ENCODE results near the gene MED27. TPM values are rescaled to one million over a fixed set of nuclear protein-coding genes. Genes with fewer than 3 reads are reported as not detected.

The MED27 gene
- total and polyA plus RNA-seq, 2 of the 13 experiments (the other 11 are each of a cell fraction or from before 2014, with no cell fraction given), result 16.9 to 19.0 TPM

DNA sequence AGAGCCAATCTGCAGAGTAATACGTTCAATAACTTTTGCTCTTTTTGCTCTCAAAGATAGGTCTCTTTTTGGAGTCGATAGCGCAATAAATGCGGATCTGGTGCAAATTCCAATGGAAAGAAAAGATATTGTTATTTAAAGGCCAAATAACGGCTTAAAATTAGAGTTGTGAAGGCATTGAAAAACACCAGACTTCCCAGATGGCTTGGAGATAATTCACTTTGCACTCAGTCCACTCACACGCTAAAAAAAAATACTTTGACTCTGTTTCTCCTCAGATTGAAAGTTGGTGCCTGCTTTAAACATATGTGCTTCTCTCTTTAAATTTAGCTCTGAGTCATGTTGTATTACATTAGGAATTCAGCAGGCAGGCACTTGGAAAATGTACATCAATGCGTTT, 19.5 kb upstream of the MED27 start (continued):
- no peak for TF ChIP-seq ZNF556 (CRISPR knock-in tag; IDR thresholded peaks at IDR 0.05; ENCODE audit: borderline replicate concordance)
- TF ChIP-seq ZFP62 (CRISPR knock-in tag; IDR thresholded peaks at IDR 0.05), result no peak
- TF ChIP-seq THAP11 (CRISPR knock-in tag; IDR thresholded peaks at IDR 0.05), result no peak
- TF ChIP-seq SIX4 (CRISPR knock-in tag; IDR thresholded peaks at IDR 0.05), result no peak
- TF ChIP-seq, protein P1, sequence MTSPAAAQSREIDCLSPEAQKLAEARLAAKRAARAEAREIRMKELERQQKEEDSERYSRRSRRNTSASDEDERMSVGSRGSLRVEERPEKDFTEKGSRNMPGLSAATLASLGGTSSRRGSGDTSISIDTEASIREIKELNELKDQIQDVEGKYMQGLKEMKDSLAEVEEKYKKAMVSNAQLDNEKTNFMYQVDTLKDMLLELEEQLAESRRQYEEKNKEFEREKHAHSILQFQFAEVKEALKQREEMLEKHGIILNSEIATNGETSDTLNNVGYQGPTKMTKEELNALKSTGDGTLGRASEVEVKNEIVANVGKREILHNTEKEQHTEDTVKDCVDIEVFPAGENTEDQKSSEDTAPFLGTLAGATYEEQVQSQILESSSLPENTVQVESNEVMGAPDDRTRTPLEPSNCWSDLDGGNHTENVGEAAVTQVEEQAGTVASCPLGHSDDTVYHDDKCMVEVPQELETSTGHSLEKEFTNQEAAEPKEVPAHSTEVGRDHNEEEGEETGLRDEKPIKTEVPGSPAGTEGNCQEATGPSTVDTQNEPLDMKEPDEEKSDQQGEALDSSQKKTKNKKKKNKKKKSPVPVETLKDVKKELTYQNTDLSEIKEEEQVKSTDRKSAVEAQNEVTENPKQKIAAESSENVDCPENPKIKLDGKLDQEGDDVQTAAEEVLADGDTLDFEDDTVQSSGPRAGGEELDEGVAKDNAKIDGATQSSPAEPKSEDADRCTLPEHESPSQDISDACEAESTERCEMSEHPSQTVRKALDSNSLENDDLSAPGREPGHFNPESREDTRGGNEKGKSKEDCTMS (CRISPR knock-in tag; conservative IDR thresholded peaks at IDR 0.05), result no peak
- TF ChIP-seq, protein P2, sequence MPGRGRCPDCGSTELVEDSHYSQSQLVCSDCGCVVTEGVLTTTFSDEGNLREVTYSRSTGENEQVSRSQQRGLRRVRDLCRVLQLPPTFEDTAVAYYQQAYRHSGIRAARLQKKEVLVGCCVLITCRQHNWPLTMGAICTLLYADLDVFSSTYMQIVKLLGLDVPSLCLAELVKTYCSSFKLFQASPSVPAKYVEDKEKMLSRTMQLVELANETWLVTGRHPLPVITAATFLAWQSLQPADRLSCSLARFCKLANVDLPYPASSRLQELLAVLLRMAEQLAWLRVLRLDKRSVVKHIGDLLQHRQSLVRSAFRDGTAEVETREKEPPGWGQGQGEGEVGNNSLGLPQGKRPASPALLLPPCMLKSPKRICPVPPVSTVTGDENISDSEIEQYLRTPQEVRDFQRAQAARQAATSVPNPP (CRISPR knock-in tag; IDR thresholded peaks at IDR 0.05), result no peak

DNA sequence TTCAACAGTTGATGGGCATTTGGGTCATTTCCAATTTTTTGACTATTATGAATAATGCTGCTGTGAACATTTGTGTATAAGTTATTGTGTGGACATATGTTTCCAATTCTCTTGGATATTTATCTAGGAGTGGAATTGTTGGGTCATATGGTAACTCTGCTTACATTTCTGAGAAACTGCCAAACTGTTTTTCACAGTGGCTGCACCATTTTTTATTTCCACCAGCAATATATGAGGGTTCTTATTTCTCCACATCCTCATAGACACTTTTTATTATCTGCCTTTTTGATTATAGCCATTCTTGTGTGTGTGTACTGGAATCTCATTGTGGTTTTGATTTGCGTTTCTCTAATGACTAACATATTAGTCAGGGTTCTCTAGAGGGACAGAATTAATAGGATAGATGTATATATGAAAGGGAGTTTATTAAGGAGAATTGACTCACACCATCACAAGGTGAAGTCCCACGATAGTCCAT, 14.7 kb upstream of the MED27 start:
- Histone ChIP-seq H3K9ac (ENCODE audit: insufficient read depth, low read depth, low read length) (no peak overlapping the region), H3K27ac (ENCODE audit: extremely low read length, insufficient read depth, low read length) (no peak overlapping the region), H3K9me3 (ENCODE audit: low read length) (no peaks in the 10 kb centered on the region), H3K4me3 (replicated peaks in 1 of 3; ENCODE audit: insufficient read depth in 1 of 3, low read depth in 2 of 3, low read length in 3 of 3) (no peak overlapping the region), H3K4me1 (ENCODE audit: insufficient read depth, low read length) (no peaks in the 10 kb centered on the region), H3K4me2 (ENCODE audit: low read depth, low read length) (no peak overlapping the region), H3K79me2 (ENCODE audit: insufficient read depth, low read length) (no peaks in the 10 kb centered on the region), H4K20me1 (ENCODE audit: insufficient read depth, low read length) (no peaks in the 10 kb centered on the region), H3K36me3 (replicated peaks in 1 of 2; ENCODE audit: control insufficient read depth in 1 of 2, insufficient read depth in 2 of 2, low read length in 2 of 2) (no peaks in the 10 kb centered on the region), H2AFZ (ENCODE audit: low read length) (no peak overlapping the region), H3K27me3 (ENCODE audit: control insufficient read depth in 1 of 2, insufficient read depth in 2 of 2, low read length in 2 of 2) (peaks cover 0 to 6% of the 10 kb centered on the region in 2 experiments; a peak in 2 of 5 replicates)
- ATAC-seq (no peak), DNase-seq (ENCODE audit: low spot score) (no peak), FAIRE-seq (no peak)
- BruUV-seq (replicated peaks), result no TSS peak
- WGBS (ENCODE audit: low lambda C conversion rate), result 0% methylated on average over 2 of the region's 2 CpGs
- CTCF ChIA-PET (ENCODE audit: low intra/inter-chr PET ratio, low total read pairs), result no interaction called here
- in situ Hi-C loops (cut with HindIII; ENCODE audit: extremely low pct_ligation_motif_present, low pct_unique_long_range_greater_than_20kb), result no loop called here
- intact Hi-C loops (cut with micrococcal nuclease; ENCODE audit: unreplicated experiment), result no loop called here
- POLR2A ChIA-PET, result no interaction called here
- TF ChIP-seq PAWR (CRISPR knock-in tag; IDR thresholded peaks at IDR 0.05; ENCODE audit: borderline replicate concordance) (no peak), HNF4A (CRISPR knock-in tag; IDR thresholded peaks at IDR 0.05) (no peak), XBP1 (CRISPR knock-in tag; IDR thresholded peaks at IDR 0.05) (no peak), GLI4 (CRISPR knock-in tag; IDR thresholded peaks at IDR 0.05; ENCODE audit: borderline replicate concordance) (no peak), SALL1 (CRISPR knock-in tag; IDR thresholded peaks at IDR 0.05) (no peak), MBNL3 (CRISPR knock-in tag; conservative IDR thresholded peaks at IDR 0.05) (no peak), TOE1 (CRISPR knock-in tag; IDR thresholded peaks at IDR 0.05) (no peak), ZNF570 (CRISPR knock-in tag; IDR thresholded peaks at IDR 0.05; ENCODE audit: borderline replicate concordance) (no peak), MXD4 (CRISPR knock-in tag; IDR thresholded peaks at IDR 0.05) (no peak), SP140L (CRISPR knock-in tag; IDR thresholded peaks at IDR 0.05; ENCODE audit: borderline replicate concordance) (no peak), CHD2 (IDR thresholded peaks at IDR 0.05; ENCODE audit: low read depth, low read length) (no peak), RFXAP (CRISPR knock-in tag; IDR thresholded peaks at IDR 0.05; ENCODE audit: borderline replicate concordance) (no peak)
- TF ChIP-seq, protein P3, sequence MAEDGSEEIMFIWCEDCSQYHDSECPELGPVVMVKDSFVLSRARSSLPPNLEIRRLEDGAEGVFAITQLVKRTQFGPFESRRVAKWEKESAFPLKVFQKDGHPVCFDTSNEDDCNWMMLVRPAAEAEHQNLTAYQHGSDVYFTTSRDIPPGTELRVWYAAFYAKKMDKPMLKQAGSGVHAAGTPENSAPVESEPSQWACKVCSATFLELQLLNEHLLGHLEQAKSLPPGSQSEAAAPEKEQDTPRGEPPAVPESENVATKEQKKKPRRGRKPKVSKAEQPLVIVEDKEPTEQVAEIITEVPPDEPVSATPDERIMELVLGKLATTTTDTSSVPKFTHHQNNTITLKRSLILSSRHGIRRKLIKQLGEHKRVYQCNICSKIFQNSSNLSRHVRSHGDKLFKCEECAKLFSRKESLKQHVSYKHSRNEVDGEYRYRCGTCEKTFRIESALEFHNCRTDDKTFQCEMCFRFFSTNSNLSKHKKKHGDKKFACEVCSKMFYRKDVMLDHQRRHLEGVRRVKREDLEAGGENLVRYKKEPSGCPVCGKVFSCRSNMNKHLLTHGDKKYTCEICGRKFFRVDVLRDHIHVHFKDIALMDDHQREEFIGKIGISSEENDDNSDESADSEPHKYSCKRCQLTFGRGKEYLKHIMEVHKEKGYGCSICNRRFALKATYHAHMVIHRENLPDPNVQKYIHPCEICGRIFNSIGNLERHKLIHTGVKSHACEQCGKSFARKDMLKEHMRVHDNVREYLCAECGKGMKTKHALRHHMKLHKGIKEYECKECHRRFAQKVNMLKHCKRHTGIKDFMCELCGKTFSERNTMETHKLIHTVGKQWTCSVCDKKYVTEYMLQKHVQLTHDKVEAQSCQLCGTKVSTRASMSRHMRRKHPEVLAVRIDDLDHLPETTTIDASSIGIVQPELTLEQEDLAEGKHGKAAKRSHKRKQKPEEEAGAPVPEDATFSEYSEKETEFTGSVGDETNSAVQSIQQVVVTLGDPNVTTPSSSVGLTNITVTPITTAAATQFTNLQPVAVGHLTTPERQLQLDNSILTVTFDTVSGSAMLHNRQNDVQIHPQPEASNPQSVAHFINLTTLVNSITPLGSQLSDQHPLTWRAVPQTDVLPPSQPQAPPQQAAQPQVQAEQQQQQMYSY (CRISPR knock-in tag; IDR thresholded peaks at IDR 0.05), result no peak
